GM18909 (cell line): ENCODE results near the gene PCDHGC5.

Experiments used
- ATAC-seq: cut with Tn5 transposase; IDR thresholded peaks from one replicate; pipeline ENCODE4 v1.9.1; 2021; ENCODE audit warnings: mild to moderate bottlenecking; ENCODE audit not compliant: unreplicated experiment, poor library complexity

The PCDHGC5 gene

DNA sequence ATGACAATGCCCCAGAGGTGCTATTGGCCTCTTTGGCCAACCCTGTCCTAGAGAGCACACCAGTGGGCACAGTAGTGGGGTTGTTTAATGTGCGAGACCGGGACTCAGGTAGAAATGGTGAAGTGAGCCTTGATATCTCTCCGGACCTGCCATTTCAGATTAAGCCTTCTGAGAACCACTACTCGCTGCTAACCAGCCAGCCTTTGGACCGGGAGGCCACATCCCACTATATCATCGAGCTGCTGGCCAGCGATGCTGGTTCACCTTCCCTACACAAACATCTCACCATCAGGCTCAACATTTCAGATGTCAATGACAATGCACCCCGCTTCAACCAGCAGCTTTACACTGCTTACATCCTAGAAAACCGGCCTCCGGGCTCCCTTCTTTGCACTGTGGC, 1.4 kb downstream of the PCDHGC5 start:
- ATAC-seq, result no peak

GRCh38 chr5:141490771-141491170, 1.9 kb downstream of the PCDHGC5 start:
- no peak for ATAC-seq

GRCh38 chr5:141491323-141492167, 2.7 kb downstream of the PCDHGC5 start:
- ATAC-seq, result no peak

GRCh38 chr5:141492168-141492885, 3.4 kb downstream of the PCDHGC5 start:
- ATAC-seq, result peak; percentile 49

DNA sequence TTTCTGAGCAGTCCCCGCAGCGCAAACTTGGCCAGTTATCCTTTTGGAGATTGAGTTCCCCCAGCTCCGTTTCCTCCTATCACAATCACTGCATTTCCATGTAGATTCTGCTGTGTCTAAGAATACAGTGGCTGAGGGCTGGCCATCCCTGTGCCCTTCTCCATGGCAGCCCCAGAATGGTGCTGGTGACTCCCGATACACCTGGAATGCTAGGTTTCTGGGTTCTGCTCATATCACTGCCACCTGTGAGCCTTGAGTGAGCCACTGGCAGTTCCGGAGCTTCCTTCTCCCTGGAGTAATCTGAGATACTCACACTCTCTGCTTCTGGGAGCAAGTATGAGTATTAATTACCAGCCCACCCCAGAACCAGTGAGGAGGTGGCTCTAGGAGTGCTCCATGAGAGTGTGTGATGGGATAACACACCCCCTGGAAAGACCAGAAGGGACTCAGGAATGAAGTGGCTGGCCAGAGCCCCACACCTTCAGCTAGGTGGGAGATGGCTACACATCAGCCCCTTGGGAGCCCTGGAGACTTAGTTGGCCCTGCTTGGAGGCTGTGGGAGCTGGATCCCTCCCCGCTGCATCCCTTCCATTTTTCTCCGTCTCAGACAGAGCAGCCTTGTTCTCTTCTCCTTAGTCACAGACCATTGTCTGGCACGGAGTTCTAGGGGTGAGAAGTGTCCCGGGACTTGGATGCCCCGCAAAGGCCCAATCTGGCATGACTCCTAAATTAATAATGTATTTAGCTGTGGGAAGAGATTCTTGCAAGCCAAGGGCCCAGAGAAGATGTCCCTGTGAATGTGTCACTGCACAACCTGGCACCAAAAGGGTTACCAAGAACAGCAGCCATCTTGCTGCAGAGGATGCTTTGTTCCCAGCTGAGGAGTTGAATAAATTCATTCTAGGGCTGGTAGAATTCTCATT, 4.9 kb downstream of the PCDHGC5 start:
- no peak for ATAC-seq

DNA sequence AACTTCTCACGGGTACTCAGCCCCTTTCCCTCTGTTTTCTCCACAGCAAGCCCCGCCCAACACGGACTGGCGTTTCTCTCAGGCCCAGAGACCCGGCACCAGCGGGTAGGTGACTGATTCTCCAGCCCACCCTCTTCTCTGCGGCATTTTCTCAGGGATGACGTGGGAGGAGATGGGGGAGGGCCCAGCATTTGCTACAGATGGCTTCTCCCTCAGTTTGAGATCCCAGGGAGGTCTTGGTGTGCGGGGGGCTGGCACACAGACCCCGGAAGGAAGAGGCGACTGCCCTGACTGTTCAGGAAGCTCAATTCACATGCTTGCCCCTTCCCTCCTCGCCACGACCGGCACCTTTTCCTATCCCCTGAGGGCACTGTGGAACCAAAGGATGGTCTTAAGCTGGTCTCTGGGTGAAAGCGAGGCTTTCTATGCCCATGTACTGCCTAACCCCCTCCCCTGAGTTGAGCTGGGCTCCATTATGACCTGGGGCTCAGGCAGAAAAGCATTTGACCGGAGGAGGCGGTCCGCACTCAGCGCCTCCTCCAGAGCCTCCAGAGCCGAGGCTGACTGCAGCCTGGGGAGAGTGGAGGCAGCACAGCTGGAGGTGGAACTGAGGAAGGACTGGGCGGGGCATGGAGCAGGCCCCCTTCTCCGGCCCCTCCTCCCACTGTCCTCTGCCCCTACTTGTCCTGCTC, 6.0 kb downstream of the PCDHGC5 start:
- no peak for ATAC-seq

GRCh38 chr5:141495453-141495811, 6.6 kb downstream of the PCDHGC5 start:
- no peak for ATAC-seq

DNA sequence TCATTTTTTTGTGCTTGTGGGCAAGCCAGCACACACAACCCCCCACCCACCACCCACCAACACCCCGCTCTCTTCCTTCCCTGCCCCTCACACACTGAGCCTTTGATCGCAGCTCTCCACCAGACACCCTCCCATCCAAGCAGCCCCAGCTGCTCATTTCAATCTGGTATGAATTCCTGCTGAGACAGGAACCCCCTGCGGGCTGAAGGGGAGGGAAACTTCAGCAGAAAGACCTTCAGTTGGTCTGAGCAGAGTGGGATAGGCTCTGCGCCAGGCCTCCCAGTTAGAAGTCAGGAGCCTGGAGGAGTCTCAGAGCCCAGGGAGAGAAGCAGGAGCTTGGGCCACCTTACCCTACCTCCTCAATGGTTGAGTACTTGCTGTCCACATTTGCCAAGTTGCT, 7.2 kb downstream of the PCDHGC5 start:
- no peak for ATAC-seq

DNA sequence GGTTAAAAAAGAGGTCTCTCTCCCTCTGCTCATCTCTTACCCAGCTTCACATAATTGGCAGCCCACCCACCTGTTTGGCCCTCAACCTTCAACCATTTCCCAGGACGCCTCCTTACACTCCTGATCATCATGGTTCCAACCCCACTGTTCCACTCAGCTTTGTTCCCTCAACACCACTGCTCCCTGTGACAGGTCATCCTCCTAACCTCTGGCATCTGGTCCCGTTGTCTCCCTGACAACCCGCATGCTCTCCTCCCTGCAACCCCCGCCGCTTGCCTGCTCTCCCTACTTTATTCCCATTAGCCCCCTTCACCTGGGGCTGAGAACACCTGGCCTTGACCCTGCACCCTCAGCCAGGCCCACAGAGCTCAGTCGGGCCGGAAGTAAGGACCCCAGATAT, 12.9 kb downstream of the PCDHGC5 start:
- no peak for ATAC-seq

- ATAC-seq, result no peak
Measured at GRCh38 chr5:141503681-141504080, 14.8 kb downstream of the PCDHGC5 start.

- no peak for ATAC-seq
Measured at GRCh38 chr5:141504216-141504615, 15.3 kb downstream of the PCDHGC5 start.

DNA sequence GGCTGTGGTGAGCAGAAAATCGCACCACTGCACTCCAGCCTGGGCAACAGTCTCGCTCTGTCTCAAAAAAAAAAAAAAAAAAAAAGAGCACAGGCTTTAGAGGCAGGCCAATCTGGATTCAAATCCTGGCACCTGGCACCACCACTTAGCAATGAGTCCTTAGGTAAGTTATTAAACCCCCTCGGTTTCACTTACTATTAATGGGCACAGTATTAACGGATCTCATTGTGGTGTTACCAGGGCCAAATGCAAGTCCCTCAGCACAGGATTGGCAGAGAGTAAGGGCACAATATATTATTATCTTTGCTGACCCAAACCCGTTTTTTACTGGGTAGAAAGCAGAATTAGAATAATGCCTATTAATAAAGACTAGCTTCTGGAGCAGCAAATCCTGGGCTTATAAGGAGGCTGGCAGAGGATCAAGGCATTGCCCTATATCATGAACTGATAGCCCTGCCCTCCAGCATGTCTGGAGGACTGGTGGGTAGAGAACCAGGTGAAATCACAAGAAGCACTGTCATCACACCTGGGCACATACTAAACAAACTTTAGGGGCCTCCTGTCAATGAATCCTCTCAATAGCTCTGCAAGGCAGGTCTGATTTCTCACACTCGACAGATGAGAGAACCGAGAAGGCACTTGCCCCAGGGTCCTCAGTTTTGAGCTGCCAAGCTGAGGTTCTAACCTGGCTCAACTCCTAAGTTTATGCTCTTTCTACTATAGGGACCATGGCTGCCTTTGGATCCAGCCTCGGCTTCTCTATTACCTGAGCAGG, 17.7 kb downstream of the PCDHGC5 start:
- no peak for ATAC-seq

DNA sequence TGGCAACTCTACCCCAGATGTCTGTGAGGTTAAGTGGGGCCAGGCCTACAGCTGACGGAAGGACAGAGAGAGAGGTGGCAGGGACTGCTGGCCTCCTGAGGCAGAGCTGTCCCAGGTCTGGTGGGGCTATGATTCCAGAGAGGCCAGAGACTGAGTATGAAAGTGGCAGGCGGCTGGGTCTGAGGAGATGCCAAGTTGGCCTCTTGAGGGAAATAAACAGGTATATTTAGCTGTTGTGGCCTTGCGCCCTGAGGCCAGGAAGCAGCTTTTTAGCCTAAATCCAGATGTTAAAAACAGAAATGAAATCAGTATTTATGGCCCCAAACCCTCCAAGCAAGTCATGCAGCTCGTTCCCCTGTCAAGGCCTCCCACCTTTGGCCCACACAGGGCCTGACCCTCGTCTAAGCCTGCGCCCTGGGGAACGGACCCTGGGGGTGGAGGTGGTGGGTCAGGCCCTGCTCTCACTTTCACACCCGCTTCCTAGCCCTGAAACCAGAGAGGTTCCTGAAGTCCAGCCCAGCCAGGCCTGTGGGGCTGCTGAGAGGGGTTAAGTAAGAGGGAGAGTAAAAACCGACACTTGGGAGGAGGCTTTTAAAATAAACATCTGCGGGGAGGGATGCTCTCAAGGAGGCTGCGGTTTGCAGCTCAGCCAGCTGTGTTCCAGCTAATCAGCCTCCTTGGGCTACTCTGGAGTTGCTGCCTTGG, 18.7 kb downstream of the PCDHGC5 start:
- peak; percentile 45 for ATAC-seq

GRCh38 chr5:141508440-141508797, 19.5 kb downstream of the PCDHGC5 start:
- ATAC-seq, result no peak

- no peak for ATAC-seq
Measured at GRCh38 chr5:141508798-141509611, 20.1 kb downstream of the PCDHGC5 start.

DNA sequence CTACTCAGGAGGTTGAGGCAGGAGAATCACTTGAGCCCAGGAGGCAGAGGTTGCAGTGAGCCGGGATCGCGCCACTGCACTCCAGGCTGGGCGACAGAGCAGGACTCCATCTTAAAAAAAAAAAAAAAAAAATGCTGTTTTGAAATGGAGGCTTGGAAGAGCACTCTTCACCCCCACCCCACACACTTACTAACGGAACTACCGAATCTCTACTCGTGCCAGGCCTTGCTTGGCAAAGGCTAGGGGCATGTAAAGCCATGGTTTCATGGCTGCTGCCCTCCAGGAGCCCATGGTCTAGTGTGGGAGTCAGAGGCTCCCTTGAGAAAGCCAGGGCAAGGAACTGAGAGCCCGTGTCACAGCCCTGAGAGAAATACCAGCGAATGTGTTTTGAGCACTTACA, 21.3 kb downstream of the PCDHGC5 start:
- no peak for ATAC-seq

DNA sequence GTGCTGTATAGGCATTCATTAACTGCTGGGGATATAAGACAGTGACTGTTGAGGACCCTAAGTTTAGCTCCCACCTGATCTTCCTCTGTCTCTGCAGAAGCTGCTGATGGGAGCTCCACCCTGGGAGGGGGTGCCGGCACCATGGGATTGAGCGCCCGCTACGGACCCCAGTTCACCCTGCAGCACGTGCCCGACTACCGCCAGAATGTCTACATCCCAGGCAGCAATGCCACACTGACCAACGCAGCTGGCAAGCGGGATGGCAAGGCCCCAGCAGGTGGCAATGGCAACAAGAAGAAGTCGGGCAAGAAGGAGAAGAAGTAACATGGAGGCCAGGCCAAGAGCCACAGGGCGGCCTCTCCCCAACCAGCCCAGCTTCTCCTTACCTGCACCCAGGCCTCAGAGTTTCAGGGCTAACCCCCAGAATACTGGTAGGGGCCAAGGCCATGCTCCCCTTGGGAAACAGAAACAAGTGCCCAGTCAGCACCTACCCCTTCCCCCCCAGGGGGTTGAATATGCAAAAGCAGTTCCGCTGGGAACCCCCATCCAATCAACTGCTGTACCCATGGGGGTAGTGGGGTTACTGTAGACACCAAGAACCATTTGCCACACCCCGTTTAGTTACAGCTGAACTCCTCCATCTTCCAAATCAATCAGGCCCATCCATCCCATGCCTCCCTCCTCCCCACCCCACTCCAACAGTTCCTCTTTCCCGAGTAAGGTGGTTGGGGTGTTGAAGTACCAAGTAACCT, 22.1 kb downstream of the PCDHGC5 start:
- peak; percentile 30 for ATAC-seq
